Activated B cell treated with CpG ODN at 0.5 μM for 24 hours (primary cell): Measurements from ENCODE around the gene TTC29. TPM values are rescaled to one million over a fixed set of nuclear protein-coding genes. Genes with fewer than 3 reads are reported as not detected.

Experiments
- ATAC-seq: fragments of 200-7000 bp; cut with Tn5 transposase; one replicate; pipeline ENCODE4 v1.10.0; 2021; ENCODE audit warnings: low read depth, mild to moderate bottlenecking, moderate library complexity
- CTCF ChIA-PET: fragments of 350-600 bp; sonication (Branson Sonifier 250); formaldehyde crosslinking; loops from one replicate; lab custom pipeline; 2021; ENCODE audit warnings: antibody characterized with exemption; lab: Charles Lee
- POLR2A ChIA-PET: fragments of 350-600 bp; sonication (Branson Sonifier 250); formaldehyde crosslinking; loops from one replicate; lab custom pipeline; 2021; ENCODE audit warnings: antibody characterized with exemption; lab: Charles Lee
- DNase-seq: peaks from one replicate; pipeline ENCODE4 v3.0.0; 2022
- H3K27ac Mint-ChIP-seq: one replicate; pipeline ENCODE4 v1.8.0; 2020; ENCODE audit warnings: mixed read lengths
- H3K27me3 Mint-ChIP-seq: one replicate; pipeline ENCODE4 v1.8.0; 2021; ENCODE audit warnings: mixed read lengths
- H3K36me3 Mint-ChIP-seq: one replicate; pipeline ENCODE4 v1.8.0; 2021; ENCODE audit warnings: low read depth, mixed read lengths
- H3K4me1 Mint-ChIP-seq: one replicate; pipeline ENCODE4 v1.8.0; 2021; ENCODE audit warnings: mixed read lengths
- H3K4me3 Mint-ChIP-seq: one replicate; pipeline ENCODE4 v1.8.0; 2020; ENCODE audit warnings: mild to moderate bottlenecking, mixed read lengths
- H3K9me3 Mint-ChIP-seq: one replicate; pipeline ENCODE4 v1.8.0; 2020; ENCODE audit warnings: mixed read lengths
- CTCF ChIP-seq: fragments of 200-600 bp; IDR thresholded peaks from one replicate; pipeline ENCODE4 v1.8.0; 2022; ENCODE audit warnings: antibody characterized with exemption, mild to moderate bottlenecking
- intact Hi-C: fragments of 100-400 bp; cut with micrococcal nuclease; formaldehyde crosslinking; loops from one replicate; pipeline ENCODE4 v1.15.1; 2024
- total RNA-seq: library from RNA; stranded (reverse); gene quantifications from 2 replicates; pipeline ENCODE4 v1.2.3, GENCODE V29; 2022

TTC29 gene
- not detected in 2 replicates for total RNA-seq

DNA sequence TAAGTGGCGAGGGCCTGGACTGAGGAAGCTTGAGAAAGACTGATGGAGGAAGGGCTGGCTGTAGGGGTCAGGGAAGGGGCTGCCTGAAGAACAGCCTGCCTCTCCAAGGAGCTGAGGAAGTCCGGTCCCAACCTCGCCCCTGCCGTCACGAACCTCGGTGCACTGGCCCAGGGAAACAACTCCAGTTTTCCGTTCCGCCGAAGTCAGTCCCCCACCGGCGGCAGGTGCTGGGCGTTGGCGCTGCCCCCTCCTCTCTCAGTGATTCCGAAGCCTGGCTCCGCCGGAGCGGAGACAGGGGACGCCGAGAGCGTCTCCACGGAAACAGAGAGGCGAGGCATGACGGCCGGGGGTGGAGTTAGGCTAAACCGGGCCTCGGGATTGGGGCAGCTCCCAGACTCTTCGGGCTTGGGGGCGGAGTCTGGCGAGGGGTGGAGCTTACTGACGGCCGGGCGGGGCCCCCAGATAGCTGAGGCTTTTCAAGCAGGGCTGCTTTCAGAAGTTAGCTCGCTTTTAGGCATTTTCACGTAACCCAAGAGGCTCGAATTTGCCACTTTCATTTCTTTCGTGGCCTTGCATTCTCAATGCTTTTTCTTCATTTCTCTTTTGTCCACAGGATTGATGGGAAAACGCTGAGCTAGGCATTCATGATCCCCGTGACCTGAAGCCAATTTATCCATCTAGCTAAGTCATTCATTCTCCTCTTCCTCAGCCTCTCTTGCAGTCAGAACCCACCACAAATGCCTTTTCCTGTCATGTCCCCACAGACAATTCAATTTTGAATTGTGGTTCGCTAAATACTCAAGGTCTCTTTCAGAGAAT lies at the start of gene TTC29:
TTC29 (minus strand) TSS at position 309 of the 819 bp plus-strand sequence. CDS start 5,969 bp downstream, outside the sequence.
- peaks cover 29% of the 10 kb centered on the region for H3K4me1 Mint-ChIP-seq
- POLR2A ChIA-PET = no interaction called here

DNA sequence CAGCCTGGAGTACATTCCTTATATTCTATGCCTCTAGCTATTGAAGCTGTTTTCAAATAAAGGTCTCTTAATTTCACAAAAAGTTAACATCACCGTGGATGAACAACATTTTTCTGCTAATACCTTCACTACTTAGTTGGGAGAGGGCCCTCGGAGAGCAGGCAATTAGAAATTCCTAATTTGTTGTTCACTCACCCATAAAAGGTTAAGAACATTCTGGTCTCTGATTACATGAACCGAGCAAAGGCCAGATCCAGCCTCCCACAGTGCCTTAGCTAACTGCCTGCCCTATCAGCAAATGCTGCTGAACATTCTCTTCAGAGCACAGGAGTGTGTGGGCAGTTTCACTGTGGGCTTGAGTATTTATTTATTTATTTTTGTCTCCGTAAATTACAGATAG lies 36.0 kb upstream of the TTC29 start:
- TF ChIP-seq CTCF = no peak
- no peaks in the 10 kb centered on the region for H3K9me3 Mint-ChIP-seq
- intact Hi-C loops = no loop called here
- DNase-seq (no peak), ATAC-seq (no peak)
- no peak overlapping the region for H3K27ac Mint-ChIP-seq
- CTCF ChIA-PET = no interaction called here
- POLR2A ChIA-PET = no interaction called here
- H3K4me3 Mint-ChIP-seq = no peak overlapping the region
- H3K4me1 Mint-ChIP-seq = no peaks in the 10 kb centered on the region
- peaks cover 2% of the 10 kb centered on the region for H3K27me3 Mint-ChIP-seq
- no peaks in the 10 kb centered on the region for H3K36me3 Mint-ChIP-seq

More for the DNA sequence above, at the start of gene TTC29:
- H3K27me3 Mint-ChIP-seq = peaks cover 21% of the 10 kb centered on the region
- no peaks in the 10 kb centered on the region for H3K9me3 Mint-ChIP-seq
- H3K27ac Mint-ChIP-seq = no peak within 1 kb of the TSS
- peak within 1 kb of the TSS; percentile 80 for H3K4me3 Mint-ChIP-seq
- intact Hi-C loops = loop anchor here (1.0 kb wide), 1 partner anchor 1327 kb away; no protein-coding TSS in a partner anchor
- TF ChIP-seq CTCF = no peak
- DNase-seq (peak; percentile 70), ATAC-seq (peak; percentile 99)
- CTCF ChIA-PET = no interaction called here
- no peaks in the 10 kb centered on the region for H3K36me3 Mint-ChIP-seq

GRCh38 chr4:146978641-146979040 lies 33.0 kb upstream of the TTC29 start:
- Mint-ChIP-seq H3K4me3 (no peak overlapping the region), H3K27me3 (peaks cover 1% of the 10 kb centered on the region), H3K4me1 (no peaks in the 10 kb centered on the region), H3K27ac (no peak overlapping the region), H3K9me3 (no peaks in the 10 kb centered on the region), H3K36me3 (no peaks in the 10 kb centered on the region)
- ATAC-seq (no peak), DNase-seq (no peak)
- TF ChIP-seq CTCF = no peak
- intact Hi-C loops = no loop called here
- CTCF ChIA-PET = no interaction called here
- POLR2A ChIA-PET = no interaction called here

DNA sequence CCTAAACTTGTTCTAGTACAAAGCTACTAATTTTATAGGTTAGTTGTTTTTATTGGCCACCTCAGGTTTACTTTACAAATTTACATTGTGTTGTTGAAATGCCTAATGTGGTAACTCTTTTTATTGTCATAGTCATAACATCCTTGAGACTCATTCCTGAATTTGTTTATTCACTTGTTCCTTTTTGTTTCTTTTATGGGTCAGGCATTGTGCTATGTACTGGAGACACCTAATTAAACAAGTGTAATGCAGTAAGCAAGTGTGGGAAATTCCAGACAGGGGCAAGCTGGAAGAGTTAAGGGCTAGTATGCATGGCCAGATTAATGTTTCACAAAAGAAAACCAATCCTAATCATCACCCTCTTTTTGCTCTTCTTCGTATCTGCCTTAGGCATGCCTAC lies 30.5 kb upstream of the TTC29 start:
- TF ChIP-seq CTCF = no peak
- Mint-ChIP-seq H3K36me3 (no peaks in the 10 kb centered on the region), H3K4me3 (no peak overlapping the region), H3K9me3 (no peaks in the 10 kb centered on the region), H3K27ac (no peak overlapping the region), H3K4me1 (no peaks in the 10 kb centered on the region), H3K27me3 (peaks cover 3% of the 10 kb centered on the region)
- CTCF ChIA-PET = no interaction called here
- intact Hi-C loops = no loop called here
- DNase-seq (no peak), ATAC-seq (no peak)
- POLR2A ChIA-PET = no interaction called here

DNA sequence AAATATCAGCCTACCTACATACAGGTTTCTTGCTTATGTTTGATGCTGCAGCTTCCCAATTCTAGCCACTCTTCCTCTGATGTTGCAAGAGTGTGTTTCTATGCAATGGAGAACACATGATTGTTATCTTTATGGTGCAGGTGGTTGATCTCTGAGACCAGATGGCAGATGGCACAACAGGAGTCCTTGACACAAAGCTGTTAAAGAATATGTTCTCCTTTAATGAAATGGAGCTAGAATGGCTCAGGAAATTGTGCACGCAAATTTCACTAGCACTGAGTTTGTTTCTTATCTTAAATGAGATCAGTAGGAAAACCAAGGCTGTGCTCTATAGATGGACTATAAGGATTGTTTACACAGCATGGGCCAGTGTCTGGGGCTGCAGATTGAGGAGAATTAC lies 29.9 kb upstream of the TTC29 start:
- no peak for DNase-seq
- Mint-ChIP-seq H3K27ac (no peak overlapping the region), H3K27me3 (peaks cover 3% of the 10 kb centered on the region), H3K36me3 (no peaks in the 10 kb centered on the region), H3K9me3 (no peaks in the 10 kb centered on the region), H3K4me1 (no peaks in the 10 kb centered on the region), H3K4me3 (no peak overlapping the region)
- no peak for ATAC-seq
- intact Hi-C loops = no loop called here
- ChIA-PET CTCF (no interaction called here), POLR2A (no interaction called here)
- no peak for TF ChIP-seq CTCF
